Measurements from ENCODE around the gene GLYATL2.

DNA sequence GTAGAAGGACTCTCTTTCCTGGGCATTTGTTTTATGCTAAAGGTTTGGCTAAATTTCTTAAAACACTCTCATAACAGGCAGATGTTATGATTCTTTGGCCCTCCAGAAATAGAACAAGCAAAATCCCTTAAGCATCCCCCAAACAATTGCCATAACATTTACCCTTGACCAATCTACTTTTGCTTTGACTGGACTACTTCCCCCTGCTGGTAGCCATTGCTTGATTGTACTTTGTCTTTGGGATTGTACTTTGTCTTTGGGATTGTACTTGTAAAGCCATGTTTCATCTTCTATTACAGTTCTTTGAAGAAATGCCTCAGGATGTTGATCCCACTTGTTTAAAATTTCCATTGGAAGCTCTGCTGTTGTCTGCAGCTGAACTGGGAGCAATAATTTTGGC is 59.5 kb downstream of the GLYATL2 start:
- TF ChIP-seq RAD21 (IDR thresholded peaks at IDR 0.05; ENCODE audit: low read depth): 0 out of 2 replicates have a peak, but pooled peaks have one; percentile 14
- no peak for TF ChIP-seq SP1 (IDR thresholded peaks at IDR 0.05; ENCODE audit: low read depth)
- TF ChIP-seq CTCF (IDR thresholded peaks at IDR 0.05 in 2 of 3, conservative IDR thresholded peaks at IDR 0.05 in 1 of 3; ENCODE audit: borderline replicate concordance in 1 of 3, insufficient read depth in 1 of 3, low read depth in 2 of 3, low read length in 2 of 3): peak; percentile 14 to 36 (median 29); a peak in 5 of 6 replicates
- TF ChIP-seq EZH2 (IDR thresholded peaks at IDR 0.05): no peak
